NCI-H526 (cell line): ENCODE results near the gene DOCK1.
A peak's percentile ranks its signal among the peaks of the same experiment; 100 is the strongest.

ENCODE experiments used
- DNase-seq, 2 experiments: peaks; one replicate each; lab custom pipeline; 2025; lab: John Stamatoyannopoulos, UW

The DOCK1 gene

GRCh38 chr10:127426746-127427145 is 521.5 kb downstream of the DOCK1 start:
- DNase-seq = no peak

- DNase-seq = no peak
Observed at GRCh38 chr10:127427926-127428325, 522.7 kb downstream of the DOCK1 start.

GRCh38 chr10:127428385-127428980 is 523.3 kb downstream of the DOCK1 start:
- no peak for DNase-seq

- DNase-seq = no peak
Observed at GRCh38 chr10:127429601-127430312, 524.5 kb downstream of the DOCK1 start.

GRCh38 chr10:127431525-127431924 is 526.3 kb downstream of the DOCK1 start:
- DNase-seq = no peak

- no peak for DNase-seq
Observed at GRCh38 chr10:127434006-127434405, 528.8 kb downstream of the DOCK1 start.

- DNase-seq = no peak
Observed at GRCh38 chr10:127435246-127435645, 530.0 kb downstream of the DOCK1 start.

- no peak for DNase-seq
Observed at GRCh38 chr10:127440371-127440770, 535.1 kb downstream of the DOCK1 start.

GRCh38 chr10:127441350-127442219 is 536.4 kb downstream of the DOCK1 start:
- peak; percentile 64 to 83 for DNase-seq

- DNase-seq = no peak
Observed at GRCh38 chr10:127442220-127442525, 536.9 kb downstream of the DOCK1 start.

- DNase-seq = no peak
Observed at GRCh38 chr10:127444155-127444554, 538.9 kb downstream of the DOCK1 start.

GRCh38 chr10:127447197-127447596 is 542.0 kb downstream of the DOCK1 start:
- no peak for DNase-seq

- no peak for DNase-seq
Observed at GRCh38 chr10:127449490-127449889, 544.3 kb downstream of the DOCK1 start.

- DNase-seq = no peak
Observed at GRCh38 chr10:127450644-127451043, 545.4 kb downstream of the DOCK1 start.

GRCh38 chr10:127451628-127452027 is 546.4 kb downstream of the DOCK1 start:
- no peak for DNase-seq

- no peak for DNase-seq
Observed at GRCh38 chr10:127452568-127452967, 547.3 kb downstream of the DOCK1 start.

GRCh38 chr10:127453706-127454105 is 548.5 kb downstream of the DOCK1 start:
- no peak for DNase-seq

- DNase-seq = no peak
Observed at GRCh38 chr10:127456122-127456521, 550.9 kb downstream of the DOCK1 start.

- DNase-seq = no peak
Observed at GRCh38 chr10:127458016-127458810, 553.0 kb downstream of the DOCK1 start.

GRCh38 chr10:127458829-127459228 is 553.6 kb downstream of the DOCK1 start:
- DNase-seq = no peak

GRCh38 chr10:127459918-127460317 is 554.7 kb downstream of the DOCK1 start:
- no peak for DNase-seq

- no peak for DNase-seq
Observed at GRCh38 chr10:127462643-127463295, 557.5 kb downstream of the DOCK1 start.
